IMR-90 (cell line): Measurements from ENCODE around the gene SCNM1. TPM values are rescaled to one million over a fixed set of nuclear protein-coding genes. Genes with fewer than 3 reads are reported as not detected.

Experiments used
- ATAC-seq: fragments of 200-7000 bp; cut with Tn5 transposase; 2 replicates; pipeline ENCODE4 v1.9.1; 2020; ENCODE audit warnings: low read depth, mild to moderate bottlenecking, moderate library complexity
- BruUV-seq: library from RNA; stranded (reverse); fragments of 400-500 nt; replicated peaks from 2 replicates; lab custom pipeline; 2021; lab: Mats Ljungman, UMichigan
- CTCF ChIA-PET: fragments of 300-600 bp; formaldehyde crosslinking; extraction: SDS; loops from one replicate; lab custom pipeline; 2021; ENCODE audit warnings: antibody characterized with exemption; lab: Yijun Ruan, JAX
- POLR2A ChIA-PET: fragments of 300-600 bp; sonication (Branson Sonifier 250); formaldehyde crosslinking; loops from one replicate; lab custom pipeline; 2022; ENCODE audit warnings: antibody characterized with exemption; ENCODE audit not compliant: unreplicated experiment; lab: Charles Lee
- DNase-seq: peaks from one replicate; pipeline ENCODE4 v3.0.0; 2013
- H2AFZ ChIP-seq: replicated peaks from 2 replicates; pipeline ENCODE3; 2013; ENCODE audit warnings: low read length, mild to moderate bottlenecking; ENCODE audit not compliant: poor library complexity
- H2AK5ac ChIP-seq: 2 replicates; pipeline ENCODE4 v1.6.1; 2013; ENCODE audit warnings: low read depth, low read length, inconsistent platforms
- H2AK9ac ChIP-seq: replicated peaks from 2 replicates; pipeline ENCODE3; 2013; ENCODE audit warnings: mild to moderate bottlenecking, low read depth, low read length, moderate library complexity; ENCODE audit not compliant: poor library complexity
- H2BK120ac ChIP-seq: 2 replicates; pipeline ENCODE4 v1.6.1; 2013; ENCODE audit warnings: low read depth, low read length, inconsistent platforms
- H2BK15ac ChIP-seq: 3 replicates; pipeline ENCODE4 v1.6.1; 2013; ENCODE audit warnings: low read depth, low read length, inconsistent platforms
- H2BK20ac ChIP-seq: 2 replicates; pipeline ENCODE4 v1.6.1; 2013; ENCODE audit warnings: low read depth, mild to moderate bottlenecking, inconsistent platforms, low read length, moderate library complexity
- H2BK5ac ChIP-seq: 2 replicates; pipeline ENCODE4 v1.6.1; 2013; ENCODE audit warnings: mild to moderate bottlenecking, low read depth, low read length, inconsistent platforms; ENCODE audit not compliant: poor library complexity, severe bottlenecking
- H3K14ac ChIP-seq: replicated peaks from 2 replicates; pipeline ENCODE4 v1.6.1; 2013; ENCODE audit warnings: low read depth, low read length, inconsistent platforms
- H3K18ac ChIP-seq: 2 replicates; pipeline ENCODE4 v1.6.1; 2013; ENCODE audit warnings: low read depth, low read length, control low read depth
- H3K23ac ChIP-seq: 2 replicates; pipeline ENCODE4 v1.6.1; 2013; ENCODE audit warnings: low read depth, low read length, inconsistent platforms
- H3K27ac ChIP-seq: 2 replicates; pipeline ENCODE4 v1.5.1; 2013; ENCODE audit warnings: mild to moderate bottlenecking, control low read depth, low read length; ENCODE audit not compliant: insufficient read depth
- H3K27me3 ChIP-seq: 2 replicates; pipeline ENCODE4 v1.6.1; 2013; ENCODE audit warnings: low read length; ENCODE audit not compliant: control insufficient read depth, insufficient read depth
- H3K36me3 ChIP-seq: 2 replicates; pipeline ENCODE4 v1.6.1; 2013; ENCODE audit warnings: low read length, mixed read lengths; ENCODE audit not compliant: control insufficient read depth, insufficient read depth
- H3K4ac ChIP-seq: 2 replicates; pipeline ENCODE4 v1.6.1; 2013; ENCODE audit warnings: low read depth, low read length, inconsistent platforms
- H3K4me1 ChIP-seq: 2 replicates; pipeline ENCODE4 v1.6.1; 2013; ENCODE audit warnings: low read length, mixed read lengths; ENCODE audit not compliant: control insufficient read depth, insufficient read depth
- H3K4me2 ChIP-seq: 2 replicates; pipeline ENCODE4 v1.6.1; 2013; ENCODE audit warnings: low read depth, mild to moderate bottlenecking, control low read depth, low read length, moderate library complexity
- H3K4me3 ChIP-seq: 2 replicates; pipeline ENCODE4 v1.5.1; 2013; ENCODE audit warnings: low read depth, mild to moderate bottlenecking, control low read depth, low read length, moderate library complexity; ENCODE audit not compliant: insufficient read depth
- H3K56ac ChIP-seq: 2 replicates; pipeline ENCODE4 v1.6.1; 2013; ENCODE audit warnings: low read length, inconsistent platforms; ENCODE audit not compliant: insufficient read depth; ENCODE audit errors: extremely low read depth
- H3K79me1 ChIP-seq, 2 experiments: 2 replicates each; pipeline ENCODE4 v1.6.1; 2013; ENCODE audit warnings: low read length in 2 of 2, inconsistent platforms in 1 of 2, low read depth in 1 of 2
- H3K9ac ChIP-seq: 2 replicates; pipeline ENCODE4 v1.6.1; 2013; ENCODE audit warnings: low read depth, low read length, control low read depth
- H3K9me1 ChIP-seq: 2 replicates; pipeline ENCODE4 v1.6.1; 2013; ENCODE audit warnings: low read length, inconsistent platforms; ENCODE audit not compliant: insufficient read depth
- H3K9me3 ChIP-seq: 2 replicates; pipeline ENCODE4 v1.6.1; 2013; ENCODE audit warnings: low read length; ENCODE audit not compliant: control insufficient read depth, insufficient read depth
- H4K20me1 ChIP-seq: 2 replicates; pipeline ENCODE4 v1.6.1; 2013; ENCODE audit warnings: low read length, inconsistent platforms; ENCODE audit not compliant: insufficient read depth
- H4K5ac ChIP-seq: 2 replicates; pipeline ENCODE4 v1.6.1; 2013; ENCODE audit warnings: mild to moderate bottlenecking, low read depth, low read length, control low read depth
- H4K8ac ChIP-seq, 2 experiments: 2 replicates each; pipeline ENCODE4 v1.6.1; 2013; ENCODE audit warnings: low read depth in 2 of 2, low read length in 2 of 2, control low read depth in 1 of 2, inconsistent platforms in 1 of 2
- H4K91ac ChIP-seq: 2 replicates; pipeline ENCODE4 v1.6.1; 2013; ENCODE audit warnings: low read depth, low read length, inconsistent platforms; ENCODE audit not compliant: insufficient read depth
- NFE2L2 ChIP-seq: fragments of 150-350 bp; IDR thresholded peaks from 2 replicates; pipeline ENCODE4 v1.6.1; 2016; ENCODE audit warnings: low read depth, mild to moderate bottlenecking, low read length
- WGBS, 2 experiments: methylation state at CpG; one replicate each; pipeline versions ENCODE4 v1.1.5 to v1.1.7; 2013; ENCODE audit warnings: missing lambda C conversion rate in 2 of 2; ENCODE audit not compliant: insufficient read length in 1 of 2; ENCODE audit errors: extremely low coverage in 2 of 2; 5-methylcytosine and 5-hydroxymethylcytosine counted together
- dilution Hi-C: fragments of 300-500 bp; cut with HindIII; formaldehyde crosslinking; loops from one replicate; pipeline ENCODE4 v1.14.3; 2018; ENCODE audit warnings: low sequenced_read_pairs; ENCODE audit not compliant: unreplicated experiment
- in situ Hi-C: fragments of 300-500 bp; cut with MboI; formaldehyde crosslinking; loops from 3 replicates; pipeline ENCODE4 v1.14.3; 2019; ENCODE audit warnings: low sequenced_read_pairs, inconsistent platforms, mixed read lengths
- intact Hi-C: fragments of 100-400 bp; cut with micrococcal nuclease; formaldehyde crosslinking; loops from 2 replicates; pipeline ENCODE4 v1.10.0; 2022
- polyA plus RNA-seq, 3 experiments: library from polyadenylated mRNA; depleted of rRNA; stranded (reverse); fragments of >200 nt; gene quantifications; 2 replicates each; pipeline ENCODE4 v1.2.3, GENCODE V29; 2012; ENCODE audit warnings: low replicate concordance in 1 of 3
- total RNA-seq: library from RNA; depleted of rRNA; stranded (reverse); fragments of >200 nt; gene quantifications from 2 replicates; pipeline ENCODE4 v1.2.3, GENCODE V29; 2012

SCNM1 gene
- total and polyA plus RNA-seq, 2 of the 4 experiments (the other 2 are of a cell fraction), result 27.4 to 33.2 TPM

DNA sequence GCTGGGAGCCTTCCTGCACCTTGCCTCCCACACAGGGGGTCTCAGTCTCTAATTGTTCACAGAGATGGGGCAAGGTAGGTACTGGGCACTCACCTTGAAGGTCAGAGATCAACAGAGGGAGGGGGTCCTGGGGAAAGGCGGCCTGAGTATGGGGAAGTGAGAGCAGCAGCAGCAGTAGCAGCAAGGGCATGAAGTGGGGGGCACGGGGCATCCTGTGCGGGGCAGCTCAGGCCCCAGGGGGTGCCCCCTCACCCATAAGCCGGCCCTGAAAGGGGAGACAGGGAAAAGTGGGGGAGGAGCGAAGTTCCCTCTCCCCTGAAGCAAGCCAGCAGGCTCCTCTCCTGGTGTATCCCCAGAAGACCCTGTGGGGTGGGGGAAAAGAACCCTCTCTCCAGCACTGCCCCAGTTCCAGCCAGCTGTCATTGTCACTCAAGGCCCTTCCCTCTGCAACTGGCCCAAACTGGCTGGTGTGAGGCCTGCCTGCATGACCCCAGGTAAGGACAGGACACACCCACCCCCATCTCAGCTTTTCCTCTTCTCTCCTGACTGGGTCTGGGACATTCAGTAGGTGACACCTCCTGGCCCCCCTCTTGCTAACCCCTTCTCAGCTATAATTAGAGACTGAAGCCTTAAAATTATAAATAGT lies 23.4 kb upstream of the SCNM1 start:
- no peak for TF ChIP-seq NFE2L2
- H3K27me3 ChIP-seq, result peaks cover 2% of the 10 kb centered on the region; the same call in 1 of the 2 replicates
- H3K4me1 ChIP-seq, result peaks cover 5% of the 10 kb centered on the region
- DNase-seq, result no peak
- POLR2A ChIA-PET, result no interaction called here
- H2AK9ac ChIP-seq, result no peak overlapping the region
- no peak overlapping the region for H4K91ac ChIP-seq
- intact Hi-C loops, result no loop called here
- H2BK15ac ChIP-seq, result no peak overlapping the region
- peaks cover 5% of the 10 kb centered on the region; the same call in 1 of the 2 replicates for H4K20me1 ChIP-seq
- H2AK5ac ChIP-seq, result no peak overlapping the region
- dilution Hi-C loops, result no loop called here
- ATAC-seq, result no peak
- H3K4ac ChIP-seq, result no peak overlapping the region
- H3K79me1 ChIP-seq, result peaks cover 0 to 6% of the 10 kb centered on the region in 2 experiments; a peak in 1 of 4 replicates
- no peak overlapping the region for H4K5ac ChIP-seq
- no peak overlapping the region for H3K18ac ChIP-seq
- no peak overlapping the region for H4K8ac ChIP-seq
- no peak overlapping the region for H3K23ac ChIP-seq
- H3K36me3 ChIP-seq, result peaks cover 4% of the 10 kb centered on the region; the same call in 1 of the 2 replicates
- no peak overlapping the region for H3K14ac ChIP-seq
- no peaks in the 10 kb centered on the region for H3K9me3 ChIP-seq
- H2AFZ ChIP-seq, result no peak overlapping the region
- no peak overlapping the region for H3K27ac ChIP-seq
- no peak overlapping the region for H2BK5ac ChIP-seq
- H3K4me3 ChIP-seq, result no peak overlapping the region
- no peak overlapping the region for H2BK120ac ChIP-seq
- no TSS peak for BruUV-seq
- H2BK20ac ChIP-seq, result no peak overlapping the region
- no peak overlapping the region for H3K4me2 ChIP-seq
- no CpG with 5 or more reads among the region's 5 CpGs for WGBS, 2 experiments
- in situ Hi-C loops, result no loop called here
- H3K9me1 ChIP-seq, result peaks cover 4% of the 10 kb centered on the region; the same call in 1 of the 2 replicates
- no peak overlapping the region for H3K9ac ChIP-seq
- H3K56ac ChIP-seq, result no peak overlapping the region
- CTCF ChIA-PET, result no interaction called here
